Osteocyte (in vitro differentiated cells): ENCODE data around the gene OSGIN1. TPM values are rescaled to one million over a fixed set of nuclear protein-coding genes. Genes with fewer than 3 reads are reported as not detected.

ENCODE experiments used
- DNase-seq: peaks from one replicate; pipeline ENCODE4 v3.0.0; 2021; ENCODE audit warnings: mixed read lengths; ENCODE audit not compliant: unreplicated experiment; ENCODE audit errors: extremely low spot score
- H3K27ac Mint-ChIP-seq: one replicate; pipeline ENCODE4 v1.8.0; 2021; ENCODE audit warnings: mild to moderate bottlenecking, mixed read lengths; ENCODE audit not compliant: unreplicated experiment
- H3K27me3 Mint-ChIP-seq: one replicate; pipeline ENCODE4 v1.8.0; 2021; ENCODE audit warnings: mixed read lengths; ENCODE audit not compliant: unreplicated experiment
- H3K36me3 Mint-ChIP-seq: one replicate; pipeline ENCODE4 v1.8.0; 2021; ENCODE audit warnings: mixed read lengths; ENCODE audit not compliant: unreplicated experiment
- H3K4me1 Mint-ChIP-seq: one replicate; pipeline ENCODE4 v1.8.0; 2021; ENCODE audit warnings: mixed read lengths; ENCODE audit not compliant: unreplicated experiment
- H3K4me3 Mint-ChIP-seq: one replicate; pipeline ENCODE4 v1.8.0; 2021; ENCODE audit warnings: mild to moderate bottlenecking, moderate library complexity, mixed read lengths; ENCODE audit not compliant: unreplicated experiment
- H3K9me3 Mint-ChIP-seq: one replicate; pipeline ENCODE4 v1.8.0; 2021; ENCODE audit warnings: mixed read lengths; ENCODE audit not compliant: unreplicated experiment
- CTCF ChIP-seq: fragments of 200-600 bp; sonication (generic); IDR thresholded peaks from 2 replicates; pipeline ENCODE4 v1.5.0; 2021; ENCODE audit warnings: antibody characterized with exemption, mild to moderate bottlenecking, moderate library complexity
- total RNA-seq: library from RNA; stranded (reverse); gene quantifications from 2 replicates; pipeline ENCODE4 v1.2.1, GENCODE V29; 2021

Gene OSGIN1
- total RNA-seq, 1 donor from 2014 or later: 1.3 TPM

GRCh38 chr16:83973581-83974385 is 20.7 kb downstream of the OSGIN1 start:
- Mint-ChIP-seq H3K4me3 (no peak overlapping the region), H3K4me1 (no peaks in the 10 kb centered on the region)
- TF ChIP-seq CTCF: no peak

DNA sequence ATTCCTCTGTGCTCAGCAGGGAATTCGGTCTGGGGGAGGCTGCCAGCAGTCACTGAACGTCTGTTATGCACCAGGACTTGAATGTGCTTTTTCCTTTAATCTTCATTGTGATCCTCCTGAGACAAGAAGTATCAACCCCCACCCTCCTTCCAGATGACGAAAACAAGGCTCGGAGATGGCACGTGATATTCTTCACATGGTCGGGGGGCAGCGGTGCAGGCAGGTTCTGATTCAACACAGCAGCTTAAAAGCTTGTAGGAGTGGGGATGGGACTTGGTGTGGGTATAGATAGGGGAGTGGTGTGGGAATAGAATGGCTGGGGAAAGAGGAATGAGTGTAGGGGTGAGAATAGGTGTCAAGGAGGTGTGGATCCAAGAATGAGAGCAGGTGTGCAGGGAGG is 21.4 kb downstream of the OSGIN1 start:
- H3K27me3 Mint-ChIP-seq: peaks cover 6% of the 10 kb centered on the region
- no peak overlapping the region for H3K27ac Mint-ChIP-seq
- no peaks in the 10 kb centered on the region for H3K36me3 Mint-ChIP-seq

More at GRCh38 chr16:83973581-83974385, 20.7 kb downstream of the OSGIN1 start:
- peaks cover 10% of the 10 kb centered on the region for H3K9me3 Mint-ChIP-seq
- no peak overlapping the region for H3K27ac Mint-ChIP-seq
- no peaks in the 10 kb centered on the region for H3K36me3 Mint-ChIP-seq
- peaks cover 6% of the 10 kb centered on the region for H3K27me3 Mint-ChIP-seq
- DNase-seq: no peak

GRCh38 chr16:83975590-83976260 is 22.7 kb downstream of the OSGIN1 start:
- peaks cover 13% of the 10 kb centered on the region for H3K9me3 Mint-ChIP-seq
- no peak overlapping the region for H3K4me3 Mint-ChIP-seq
- no peak for TF ChIP-seq CTCF
- H3K27ac Mint-ChIP-seq: no peak overlapping the region
- H3K27me3 Mint-ChIP-seq: no peaks in the 10 kb centered on the region
- H3K4me1 Mint-ChIP-seq: no peaks in the 10 kb centered on the region
- H3K36me3 Mint-ChIP-seq: no peaks in the 10 kb centered on the region
- DNase-seq: no peak

More for the DNA sequence above, 21.4 kb downstream of the OSGIN1 start:
- peaks cover 13% of the 10 kb centered on the region for H3K9me3 Mint-ChIP-seq
- no peak overlapping the region for H3K4me3 Mint-ChIP-seq
- TF ChIP-seq CTCF: no peak
- DNase-seq: no peak
- H3K4me1 Mint-ChIP-seq: no peaks in the 10 kb centered on the region

- Mint-ChIP-seq H3K27ac (no peak overlapping the region), H3K4me3 (no peak overlapping the region), H3K4me1 (no peaks in the 10 kb centered on the region), H3K27me3 (peaks cover 1% of the 10 kb centered on the region), H3K9me3 (peaks cover 15% of the 10 kb centered on the region), H3K36me3 (no peaks in the 10 kb centered on the region)
- TF ChIP-seq CTCF: no peak
- DNase-seq: no peak
Measured at GRCh38 chr16:83977056-83977815, 24.2 kb downstream of the OSGIN1 start.
